ENCODE measurements around the gene DTNBP1. TPM values are rescaled to one million over a fixed set of nuclear protein-coding genes. Genes with fewer than 3 reads are reported as not detected.

DTNBP1 gene
- total and polyA plus RNA-seq, 2 experiments from 2014 or later: 9.2 to 41.6 TPM

GRCh38 chr6:15697895-15698294, 35.1 kb upstream of the DTNBP1 start:
- no peak for DNase-seq (ENCODE audit: low read depth in 1 of 2, low spot score in 1 of 2)
- no peak overlapping the region for H3K4me3 ChIP-seq
- no peak for TF ChIP-seq CTCF (IDR thresholded peaks at IDR 0.05; ENCODE audit: low read depth, low read length)
- H3K4me1 ChIP-seq (ENCODE audit: low read depth): no peaks in the 10 kb centered on the region
- no peaks in the 10 kb centered on the region for H3K36me3 ChIP-seq
- no peaks in the 10 kb centered on the region for H3K9me3 ChIP-seq (ENCODE audit: low read depth)
- no peak overlapping the region for H3K27ac ChIP-seq
- no peaks in the 10 kb centered on the region for H3K27me3 ChIP-seq

- no peak overlapping the region for H3K27ac ChIP-seq
- H3K27me3 ChIP-seq: no peaks in the 10 kb centered on the region
- no peaks in the 10 kb centered on the region for H3K36me3 ChIP-seq
- no peaks in the 10 kb centered on the region for H3K9me3 ChIP-seq (ENCODE audit: low read depth)
- DNase-seq (ENCODE audit: low read depth in 1 of 2, low spot score in 1 of 2): peak; percentile 93
- H3K4me3 ChIP-seq: no peak overlapping the region
- peak; percentile 100 for TF ChIP-seq CTCF (IDR thresholded peaks at IDR 0.05; ENCODE audit: low read depth, low read length)
- peaks cover 4% of the 10 kb centered on the region for H3K4me1 ChIP-seq (ENCODE audit: low read depth)
These were observed 28.5 kb upstream of the DTNBP1 start for GRCh38 chr6:15691250-15691869.

GRCh38 chr6:15690510-15690909, 27.7 kb upstream of the DTNBP1 start:
- H3K9me3 ChIP-seq (ENCODE audit: low read depth): no peaks in the 10 kb centered on the region
- H3K27ac ChIP-seq: no peak overlapping the region
- no peaks in the 10 kb centered on the region for H3K27me3 ChIP-seq
- TF ChIP-seq CTCF (IDR thresholded peaks at IDR 0.05; ENCODE audit: low read depth, low read length): no peak
- peaks cover 4% of the 10 kb centered on the region for H3K4me1 ChIP-seq (ENCODE audit: low read depth)
- no peaks in the 10 kb centered on the region for H3K36me3 ChIP-seq
- no peak overlapping the region for H3K4me3 ChIP-seq
- DNase-seq (ENCODE audit: low read depth in 1 of 2, low spot score in 1 of 2): peak in 1 of 2 donors; percentile 6

GRCh38 chr6:15689586-15690482, 27.0 kb upstream of the DTNBP1 start:
- TF ChIP-seq CTCF (IDR thresholded peaks at IDR 0.05; ENCODE audit: low read depth, low read length): no peak
- Histone ChIP-seq H3K4me3 (no peak overlapping the region), H3K4me1 (ENCODE audit: low read depth) (peaks cover 4% of the 10 kb centered on the region), H3K9me3 (ENCODE audit: low read depth) (no peaks in the 10 kb centered on the region), H3K27me3 (no peaks in the 10 kb centered on the region), H3K27ac (no peak overlapping the region), H3K36me3 (no peaks in the 10 kb centered on the region)
- DNase-seq (ENCODE audit: low read depth in 1 of 2, low spot score in 1 of 2): peak in 1 of 2 donors; percentile 51

- Histone ChIP-seq H3K27ac (no peak overlapping the region), H3K4me1 (ENCODE audit: low read depth) (peaks cover 4% of the 10 kb centered on the region), H3K27me3 (no peaks in the 10 kb centered on the region), H3K36me3 (no peaks in the 10 kb centered on the region), H3K9me3 (ENCODE audit: low read depth) (no peaks in the 10 kb centered on the region), H3K4me3 (no peak overlapping the region)
- DNase-seq (ENCODE audit: low read depth in 1 of 2, low spot score in 1 of 2): no peak
- no peak for TF ChIP-seq CTCF (IDR thresholded peaks at IDR 0.05; ENCODE audit: low read depth, low read length)
These were observed 22.8 kb upstream of the DTNBP1 start for GRCh38 chr6:15685619-15686018.
